ENCODE measurements around the gene ZNF683. TPM values are rescaled to one million over a fixed set of nuclear protein-coding genes. Genes with fewer than 3 reads are reported as not detected.

ZNF683 gene
- total and polyA plus RNA-seq, 9 of the 15 experiments (the other 6 are each of a cell fraction or from before 2014, with no cell fraction given) = not detected

- no peak overlapping the region for H3K4me3 ChIP-seq
- no peak overlapping the region for H3K9ac ChIP-seq (ENCODE audit: insufficient read depth in 1 of 2, low read depth in 2 of 2, low read length in 2 of 2)
- H3K79me2 ChIP-seq (ENCODE audit: control insufficient read depth, insufficient read depth, low read length) = peaks cover 2% of the 10 kb centered on the region; the same call in 1 of the 3 replicates
- 67% methylated on average over 5 of the region's 5 CpGs for WGBS (ENCODE audit: insufficient coverage, low coverage, missing lambda C conversion rate)
- no peaks in the 10 kb centered on the region for H4K20me1 ChIP-seq (replicated peaks; ENCODE audit: control insufficient read depth, insufficient read depth, low read length)
- DNase-seq (ENCODE audit: extremely low read depth in 1 of 4, low spot score in 3 of 4) = no peak
- H3K27me3 ChIP-seq (ENCODE audit: control insufficient read depth in 2 of 2, insufficient read depth in 2 of 2, low read length in 2 of 2) = no peaks in the 10 kb centered on the region
- in situ Hi-C loops (cut with MboI) (no loop called here), intact Hi-C loops (cut with micrococcal nuclease) (no loop called here)
- H3K9me3 ChIP-seq (replicated peaks; ENCODE audit: control insufficient read depth, insufficient read depth, low read depth, low read length) = no peaks in the 10 kb centered on the region
- ChIA-PET POLR2A (interaction anchor here (0.7 to 1.6 kb wide), 5 partner anchors 9 to 29 kb away, joined by 3 to 9 read pairs (median 5); no protein-coding TSS in a partner anchor), CTCF (ENCODE audit: low intra/inter-chr PET ratio) (no interaction called here)
- no TSS peak for BruUV-seq (replicated peaks)
- H3K4me1 ChIP-seq (replicated peaks in 1 of 2; ENCODE audit: control insufficient read depth in 2 of 2, insufficient read depth in 2 of 2, low read length in 2 of 2) = peaks cover 36 to 47% of the 10 kb centered on the region in 2 experiments
- ATAC-seq = no peak
- H3K36me3 ChIP-seq (ENCODE audit: control insufficient read depth, insufficient read depth, low read length) = no peaks in the 10 kb centered on the region
- H2AFZ ChIP-seq (ENCODE audit: low read depth, low read length) = no peak overlapping the region
- TF ChIP-seq ZNF12 (CRISPR knock-in tag; IDR thresholded peaks at IDR 0.05) = no peak
- TF ChIP-seq NKRF (IDR thresholded peaks at IDR 0.05; ENCODE audit: borderline replicate concordance) = no peak
- no peak for TF ChIP-seq ZNF23 (CRISPR knock-in tag; IDR thresholded peaks at IDR 0.05)
- no peak for TF ChIP-seq PHTF2 (CRISPR knock-in tag; IDR thresholded peaks at IDR 0.05)
- no peak for TF ChIP-seq ZNF57 (CRISPR knock-in tag; IDR thresholded peaks at IDR 0.05)
- no peak for TF ChIP-seq VEZF1 (CRISPR knock-in tag; IDR thresholded peaks at IDR 0.05)
- TF ChIP-seq ETS2 (tag; IDR thresholded peaks at IDR 0.05; ENCODE audit: borderline replicate concordance, poor library complexity, severe bottlenecking) = no peak
- TF ChIP-seq MYBL2 (IDR thresholded peaks at IDR 0.05; ENCODE audit: low read depth) = no peak
- TF ChIP-seq MYBL2 (CRISPR knock-in tag; IDR thresholded peaks at IDR 0.05; ENCODE audit: borderline replicate concordance) = no peak
- no peak for TF ChIP-seq SMARCB1 (IDR thresholded peaks at IDR 0.05; ENCODE audit: insufficient read length, low read depth)
- no peak for TF ChIP-seq THAP7 (CRISPR knock-in tag; IDR thresholded peaks at IDR 0.05)
- TF ChIP-seq CLOCK (CRISPR knock-in tag; IDR thresholded peaks at IDR 0.05; ENCODE audit: borderline replicate concordance) = no peak
- H3K27ac ChIP-seq (ENCODE audit: extremely low read depth, low read depth, low read length) = no peak overlapping the region
- no peak overlapping the region for H3K4me2 ChIP-seq (ENCODE audit: insufficient read depth, low read length)
- H3K9me1 ChIP-seq (ENCODE audit: control insufficient read depth, insufficient read depth, low read length) = no peaks in the 10 kb centered on the region
- no peak for FAIRE-seq
Measured at GRCh38 chr1:26314501-26314900, 58.0 kb downstream of the ZNF683 start.
